ENCODE data around the gene BLM. TPM values are rescaled to one million over a fixed set of nuclear protein-coding genes. Genes with fewer than 3 reads are reported as not detected.

BLM gene
- total and polyA plus RNA-seq, 2 of the 13 experiments (the other 11 are each of a cell fraction or from before 2014, with no cell fraction given), result 5.1 to 11.8 TPM

GRCh38 chr15:90742087-90742486 lies 24.9 kb downstream of the BLM start:
- no peak overlapping the region for H3K9ac ChIP-seq (ENCODE audit: insufficient read depth, low read depth, low read length)
- POLR2A ChIA-PET, result no interaction called here
- no peaks in the 10 kb centered on the region for H3K9me3 ChIP-seq (ENCODE audit: low read length)
- H3K36me3 ChIP-seq (replicated peaks in 1 of 2; ENCODE audit: control insufficient read depth in 1 of 2, insufficient read depth in 2 of 2, low read length in 2 of 2), result no peaks in the 10 kb centered on the region
- no peaks in the 10 kb centered on the region for H3K4me1 ChIP-seq (ENCODE audit: insufficient read depth, low read length)
- H3K27me3 ChIP-seq (ENCODE audit: control insufficient read depth in 1 of 2, insufficient read depth in 2 of 2, low read length in 2 of 2), result no peaks in the 10 kb centered on the region
- intact Hi-C loops (cut with micrococcal nuclease; ENCODE audit: unreplicated experiment), result no loop called here
- no peak overlapping the region for H3K27ac ChIP-seq (ENCODE audit: extremely low read length, insufficient read depth, low read length)
- in situ Hi-C loops (cut with HindIII; ENCODE audit: extremely low pct_ligation_motif_present, low pct_unique_long_range_greater_than_20kb), result no loop called here
- no peaks in the 10 kb centered on the region for H4K20me1 ChIP-seq (ENCODE audit: insufficient read depth, low read length)
- no peak overlapping the region for H2AFZ ChIP-seq (ENCODE audit: low read length)
- CTCF ChIA-PET (ENCODE audit: low intra/inter-chr PET ratio, low total read pairs), result no interaction called here
- H3K4me2 ChIP-seq (ENCODE audit: low read depth, low read length), result no peak overlapping the region
- ATAC-seq (no peak), DNase-seq (ENCODE audit: low spot score) (no peak), FAIRE-seq (no peak)
- no peaks in the 10 kb centered on the region for H3K79me2 ChIP-seq (ENCODE audit: insufficient read depth, low read length)
- no peak for TF ChIP-seq ESRRA (CRISPR knock-in tag; IDR thresholded peaks at IDR 0.05; ENCODE audit: low read depth)
- no peak for TF ChIP-seq ZNF160 (CRISPR knock-in tag; IDR thresholded peaks at IDR 0.05)
- TF ChIP-seq MXD3 (CRISPR knock-in tag; IDR thresholded peaks at IDR 0.05), result no peak
- no peak for TF ChIP-seq KMT2B (CRISPR knock-in tag; IDR thresholded peaks at IDR 0.05)
- no peak for TF ChIP-seq CTCF (CRISPR knock-in tag; IDR thresholded peaks at IDR 0.05)
- no peak for TF ChIP-seq ZNF615 (CRISPR knock-in tag; IDR thresholded peaks at IDR 0.05; ENCODE audit: borderline replicate concordance)
- TF ChIP-seq ZNF350 (CRISPR knock-in tag; IDR thresholded peaks at IDR 0.05; ENCODE audit: borderline replicate concordance, low read depth), result no peak
- no peak for TF ChIP-seq ZKSCAN8 (CRISPR knock-in tag; IDR thresholded peaks at IDR 0.05; ENCODE audit: borderline replicate concordance)
- no peak for TF ChIP-seq TCF7L2 (IDR thresholded peaks at IDR 0.05; ENCODE audit: low read depth, low read length)
- no peak for TF ChIP-seq FOSL2 (CRISPR knock-in tag; IDR thresholded peaks at IDR 0.05)
- TF ChIP-seq SMC3 (IDR thresholded peaks at IDR 0.05; ENCODE audit: low read length), result no peak
- TF ChIP-seq RARA (CRISPR knock-in tag; IDR thresholded peaks at IDR 0.05), result no peak
- no peak for TF ChIP-seq NKX3-1 (CRISPR knock-in tag; IDR thresholded peaks at IDR 0.05)
- no peak for TF ChIP-seq MLX (CRISPR knock-in tag; IDR thresholded peaks at IDR 0.05)
- TF ChIP-seq BCL6 (CRISPR knock-in tag; IDR thresholded peaks at IDR 0.05), result no peak
- TF ChIP-seq TSC22D2 (CRISPR knock-in tag; IDR thresholded peaks at IDR 0.05; ENCODE audit: borderline replicate concordance), result no peak
- no peak for TF ChIP-seq ZFP36L2 (CRISPR knock-in tag; IDR thresholded peaks at IDR 0.05)
- WGBS (ENCODE audit: low lambda C conversion rate), result 92% methylated on average over 3 of the region's 3 CpGs
- BruUV-seq (replicated peaks), result no TSS peak
- no peak overlapping the region for H3K4me3 ChIP-seq (replicated peaks in 1 of 3; ENCODE audit: insufficient read depth in 1 of 3, low read depth in 2 of 3, low read length in 3 of 3)

Data from HepG2 (cell line).